ENCODE results near the gene ITGAD.
"Not testable (repeated sequence)": the region's sequence is repeated elsewhere in the genome, so short reads cannot be mapped to it uniquely, and the experiment has no call there.

Gene ITGAD

DNA sequence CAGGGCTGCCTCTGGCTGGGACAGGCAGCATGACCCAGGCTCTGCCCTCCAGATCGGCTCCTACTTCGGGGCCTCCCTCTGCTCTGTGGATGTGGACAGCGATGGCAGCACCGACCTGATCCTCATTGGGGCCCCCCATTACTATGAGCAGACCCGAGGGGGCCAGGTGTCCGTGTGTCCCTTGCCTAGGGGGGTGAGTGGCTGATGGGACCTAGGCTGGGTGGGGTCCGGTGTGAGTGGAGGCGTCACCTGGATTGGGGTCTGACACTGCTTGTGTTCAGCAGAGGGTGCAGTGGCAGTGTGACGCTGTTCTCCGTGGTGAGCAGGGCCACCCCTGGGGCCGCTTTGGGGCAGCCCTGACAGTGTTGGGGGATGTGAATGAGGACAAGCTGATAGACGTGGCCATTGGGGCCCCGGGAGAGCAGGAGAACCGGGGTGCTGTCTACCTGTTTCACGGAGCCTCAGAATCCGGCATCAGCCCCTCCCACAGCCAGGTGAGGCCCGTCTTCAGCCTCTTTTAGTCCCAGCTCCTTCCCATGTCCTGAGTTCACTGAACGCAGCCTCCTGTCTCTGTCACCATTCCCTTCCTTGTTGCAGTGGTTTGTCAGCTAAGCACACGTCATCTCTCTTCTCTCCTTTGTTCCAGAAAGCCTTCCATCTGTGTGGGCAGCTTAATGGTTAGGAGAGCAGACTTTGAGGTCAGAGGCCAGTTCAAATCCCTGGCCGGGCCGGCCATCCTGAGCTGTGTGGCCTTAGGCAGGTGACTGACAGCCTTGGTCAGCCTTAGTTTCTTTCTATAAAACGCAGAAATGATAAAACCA is 18.1 kb downstream of the ITGAD start:
- Histone ChIP-seq H3K9me3 (ENCODE audit: control insufficient read depth, insufficient read depth, low read length) (no peaks in the 10 kb centered on the region), H3K36me3 (ENCODE audit: control insufficient read depth, insufficient read depth, low read length) (no peaks in the 10 kb centered on the region), H3K27me3 (ENCODE audit: control insufficient read depth, insufficient read depth, low read length) (no peaks in the 10 kb centered on the region), H3K4me3 (ENCODE audit: low read depth, low read length) (no peak overlapping the region), H3K9ac (ENCODE audit: low read depth, low read length) (no peak overlapping the region), H3K4me1 (ENCODE audit: control insufficient read depth, insufficient read depth, low read length) (no peaks in the 10 kb centered on the region)

- H3K36me3 ChIP-seq (ENCODE audit: control insufficient read depth, insufficient read depth, low read length): no peaks in the 10 kb centered on the region
- no peak overlapping the region for H3K4me3 ChIP-seq (ENCODE audit: low read depth, low read length)
- H3K9me3 ChIP-seq (ENCODE audit: control insufficient read depth, insufficient read depth, low read length): no peaks in the 10 kb centered on the region
- H3K27me3 ChIP-seq (ENCODE audit: control insufficient read depth, insufficient read depth, low read length): no peaks in the 10 kb centered on the region
- H3K4me1 ChIP-seq (ENCODE audit: control insufficient read depth, insufficient read depth, low read length): no peaks in the 10 kb centered on the region
- H3K9ac ChIP-seq (ENCODE audit: low read depth, low read length): no peak overlapping the region
Measured at GRCh38 chr16:31412750-31413149, 19.6 kb downstream of the ITGAD start.

DNA sequence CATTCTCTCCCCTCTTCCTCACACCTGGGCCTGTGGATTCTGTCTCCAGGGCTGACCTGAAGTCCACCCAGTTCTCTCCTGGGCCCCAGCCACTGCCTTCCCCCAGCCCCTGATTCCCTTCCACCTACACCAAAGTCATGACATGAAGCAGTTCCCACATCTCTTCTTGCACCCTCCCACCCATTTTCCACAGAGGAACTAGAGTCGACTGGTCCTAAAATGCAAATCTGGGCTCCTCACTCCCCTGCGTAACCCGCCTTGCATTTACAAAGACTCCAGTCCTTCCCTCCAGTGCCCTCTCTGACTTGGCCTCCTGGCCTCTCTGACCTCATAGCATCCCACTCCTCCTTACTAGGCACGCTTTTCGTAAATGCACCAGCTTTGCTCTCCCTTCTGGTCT is 20.2 kb downstream of the ITGAD start:
- Histone ChIP-seq H3K36me3 (ENCODE audit: control insufficient read depth, insufficient read depth, low read length) (no peaks in the 10 kb centered on the region), H3K4me1 (ENCODE audit: control insufficient read depth, insufficient read depth, low read length) (no peaks in the 10 kb centered on the region), H3K4me3 (ENCODE audit: low read depth, low read length) (no peak overlapping the region), H3K9ac (ENCODE audit: low read depth, low read length) (no peak overlapping the region), H3K9me3 (ENCODE audit: control insufficient read depth, insufficient read depth, low read length) (no peaks in the 10 kb centered on the region), H3K27me3 (ENCODE audit: control insufficient read depth, insufficient read depth, low read length) (no peaks in the 10 kb centered on the region)

GRCh38 chr16:31413943-31414342 is 20.8 kb downstream of the ITGAD start:
- Histone ChIP-seq H3K4me1 (ENCODE audit: control insufficient read depth, insufficient read depth, low read length) (no peaks in the 10 kb centered on the region), H3K36me3 (ENCODE audit: control insufficient read depth, insufficient read depth, low read length) (no peaks in the 10 kb centered on the region), H3K9me3 (ENCODE audit: control insufficient read depth, insufficient read depth, low read length) (no peaks in the 10 kb centered on the region), H3K9ac (ENCODE audit: low read depth, low read length) (no peak overlapping the region), H3K4me3 (ENCODE audit: low read depth, low read length) (no peak overlapping the region), H3K27me3 (ENCODE audit: control insufficient read depth, insufficient read depth, low read length) (no peaks in the 10 kb centered on the region)

- Histone ChIP-seq H3K4me1 (ENCODE audit: control insufficient read depth, insufficient read depth, low read length) (no peaks in the 10 kb centered on the region), H3K36me3 (ENCODE audit: control insufficient read depth, insufficient read depth, low read length) (no peaks in the 10 kb centered on the region), H3K27me3 (ENCODE audit: control insufficient read depth, insufficient read depth, low read length) (no peaks in the 10 kb centered on the region), H3K9ac (ENCODE audit: low read depth, low read length) (no peak overlapping the region), H3K4me3 (ENCODE audit: low read depth, low read length) (no peak overlapping the region), H3K9me3 (ENCODE audit: control insufficient read depth, insufficient read depth, low read length) (no peaks in the 10 kb centered on the region)
Measured at GRCh38 chr16:31414706-31415105, 21.6 kb downstream of the ITGAD start.

GRCh38 chr16:31416371-31416770 is 23.2 kb downstream of the ITGAD start:
- Histone ChIP-seq H3K9me3 (ENCODE audit: control insufficient read depth, insufficient read depth, low read length) (no peaks in the 10 kb centered on the region), H3K36me3 (ENCODE audit: control insufficient read depth, insufficient read depth, low read length) (no peaks in the 10 kb centered on the region), H3K4me1 (ENCODE audit: control insufficient read depth, insufficient read depth, low read length) (no peaks in the 10 kb centered on the region), H3K27me3 (ENCODE audit: control insufficient read depth, insufficient read depth, low read length) (no peaks in the 10 kb centered on the region), H3K4me3 (ENCODE audit: low read depth, low read length) (no peak overlapping the region), H3K9ac (ENCODE audit: low read depth, low read length) (no peak overlapping the region)

GRCh38 chr16:31417036-31417435 is 23.9 kb downstream of the ITGAD start:
- not testable (repeated sequence) for H3K4me3 ChIP-seq (ENCODE audit: low read depth, low read length); H3K27me3 ChIP-seq (ENCODE audit: control insufficient read depth, insufficient read depth, low read length); H3K4me1 ChIP-seq (ENCODE audit: control insufficient read depth, insufficient read depth, low read length); H3K36me3 ChIP-seq (ENCODE audit: control insufficient read depth, insufficient read depth, low read length); H3K9me3 ChIP-seq (ENCODE audit: control insufficient read depth, insufficient read depth, low read length); H3K9ac ChIP-seq (ENCODE audit: low read depth, low read length)

DNA sequence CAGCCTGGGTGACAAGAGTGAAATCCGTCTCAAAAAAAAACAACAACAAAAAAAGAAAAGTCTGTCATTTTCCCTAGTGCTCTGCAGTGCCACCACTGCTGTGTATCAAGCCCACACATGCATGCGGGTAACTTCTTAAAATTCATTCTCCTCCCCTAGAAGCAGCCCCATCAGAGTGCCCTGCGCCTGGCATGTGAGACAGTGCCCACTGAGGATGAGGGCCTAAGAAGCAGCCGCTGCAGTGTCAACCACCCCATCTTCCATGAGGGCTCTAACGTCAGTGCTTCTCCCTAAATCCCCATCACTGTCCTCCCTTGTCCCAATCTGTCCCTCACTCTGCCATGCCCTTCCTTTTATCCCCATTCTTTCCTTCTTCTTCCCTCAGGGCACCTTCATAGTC is 24.8 kb downstream of the ITGAD start:
- Histone ChIP-seq H3K9me3 (ENCODE audit: control insufficient read depth, insufficient read depth, low read length) (no peaks in the 10 kb centered on the region), H3K9ac (ENCODE audit: low read depth, low read length) (no peak overlapping the region), H3K36me3 (ENCODE audit: control insufficient read depth, insufficient read depth, low read length) (no peaks in the 10 kb centered on the region), H3K4me3 (ENCODE audit: low read depth, low read length) (no peak overlapping the region), H3K4me1 (ENCODE audit: control insufficient read depth, insufficient read depth, low read length) (no peaks in the 10 kb centered on the region), H3K27me3 (ENCODE audit: control insufficient read depth, insufficient read depth, low read length) (peaks cover 6% of the 10 kb centered on the region)

DNA sequence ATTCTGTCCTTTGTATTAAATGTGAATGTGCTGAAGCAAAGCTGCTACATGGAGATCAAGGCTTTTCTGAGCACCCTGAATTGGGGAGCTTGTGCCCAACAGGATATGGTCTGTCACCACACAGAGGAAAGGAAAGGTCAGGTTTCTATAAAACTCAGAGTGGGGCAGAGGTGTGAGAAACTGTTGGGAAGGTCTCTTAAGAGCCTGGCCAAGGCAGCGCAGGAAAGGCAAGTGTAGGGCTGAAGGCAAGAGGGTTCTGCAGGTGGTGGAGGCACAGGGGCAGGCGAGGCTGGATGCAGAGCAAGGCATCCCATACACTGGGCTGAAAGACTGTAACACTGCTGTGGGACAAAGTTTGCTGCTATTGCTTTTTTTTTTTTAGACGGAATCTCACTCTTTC is 26.9 kb downstream of the ITGAD start:
- H3K9ac ChIP-seq (ENCODE audit: low read depth, low read length): no peak overlapping the region
- no peak overlapping the region for H3K4me3 ChIP-seq (ENCODE audit: low read depth, low read length)
- H3K4me1 ChIP-seq (ENCODE audit: control insufficient read depth, insufficient read depth, low read length): no peaks in the 10 kb centered on the region
- H3K27me3 ChIP-seq (ENCODE audit: control insufficient read depth, insufficient read depth, low read length): peaks cover 14% of the 10 kb centered on the region
- H3K9me3 ChIP-seq (ENCODE audit: control insufficient read depth, insufficient read depth, low read length): no peaks in the 10 kb centered on the region
- H3K36me3 ChIP-seq (ENCODE audit: control insufficient read depth, insufficient read depth, low read length): no peaks in the 10 kb centered on the region

DNA sequence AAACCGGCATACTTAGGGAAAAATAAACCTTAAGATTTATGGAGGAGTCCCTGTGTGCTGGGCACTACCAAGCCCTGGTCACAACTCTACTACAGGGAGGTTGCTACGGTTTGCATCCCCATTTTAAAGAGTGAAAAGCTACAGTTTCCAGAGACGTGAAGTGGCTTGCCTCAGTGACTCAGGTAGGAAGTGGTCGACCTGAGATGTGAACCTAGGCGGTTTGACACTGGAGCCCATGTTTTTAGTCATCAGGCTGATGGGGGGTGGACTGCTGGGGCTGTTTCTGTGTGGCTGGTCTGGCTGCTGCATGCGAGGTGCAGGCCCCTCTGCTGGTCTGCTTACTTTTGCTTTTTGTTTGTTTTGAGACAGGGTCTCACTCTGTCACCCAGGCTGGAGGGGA is 28.5 kb downstream of the ITGAD start:
- Histone ChIP-seq H3K9me3 (ENCODE audit: control insufficient read depth, insufficient read depth, low read length) (no peaks in the 10 kb centered on the region), H3K27me3 (ENCODE audit: control insufficient read depth, insufficient read depth, low read length) (peaks cover 21% of the 10 kb centered on the region), H3K36me3 (ENCODE audit: control insufficient read depth, insufficient read depth, low read length) (no peaks in the 10 kb centered on the region), H3K4me3 (ENCODE audit: low read depth, low read length) (no peak overlapping the region), H3K4me1 (ENCODE audit: control insufficient read depth, insufficient read depth, low read length) (no peaks in the 10 kb centered on the region), H3K9ac (ENCODE audit: low read depth, low read length) (no peak overlapping the region)

DNA sequence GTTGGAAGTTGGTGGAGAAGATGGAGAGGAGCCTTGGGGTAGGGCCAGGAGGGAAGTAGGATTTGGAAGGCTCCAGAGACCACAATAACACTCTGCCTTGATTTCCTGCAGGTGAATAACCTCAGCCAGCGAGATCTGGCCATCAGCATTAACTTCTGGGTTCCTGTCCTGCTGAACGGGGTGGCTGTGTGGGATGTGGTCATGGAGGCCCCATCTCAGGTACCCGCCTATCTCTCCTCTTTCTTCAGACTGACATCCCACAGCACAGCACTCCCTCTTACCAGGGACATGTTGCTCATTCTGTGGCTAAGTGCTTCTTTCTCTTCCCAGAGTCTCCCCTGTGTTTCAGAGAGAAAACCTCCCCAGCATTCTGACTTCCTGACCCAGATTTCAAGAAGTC is 30.1 kb downstream of the ITGAD start:
- Histone ChIP-seq H3K9ac (ENCODE audit: low read depth, low read length) (no peak overlapping the region), H3K4me3 (ENCODE audit: low read depth, low read length) (no peak overlapping the region), H3K27me3 (ENCODE audit: control insufficient read depth, insufficient read depth, low read length) (peaks cover 30% of the 10 kb centered on the region), H3K9me3 (ENCODE audit: control insufficient read depth, insufficient read depth, low read length) (peaks cover 4% of the 10 kb centered on the region), H3K4me1 (ENCODE audit: control insufficient read depth, insufficient read depth, low read length) (no peaks in the 10 kb centered on the region), H3K36me3 (ENCODE audit: control insufficient read depth, insufficient read depth, low read length) (no peaks in the 10 kb centered on the region)

GRCh38 chr16:31423801-31424200 is 30.7 kb downstream of the ITGAD start:
- Histone ChIP-seq H3K9ac (ENCODE audit: low read depth, low read length) (no peak overlapping the region), H3K27me3 (ENCODE audit: control insufficient read depth, insufficient read depth, low read length) (peaks cover 36% of the 10 kb centered on the region), H3K4me1 (ENCODE audit: control insufficient read depth, insufficient read depth, low read length) (no peaks in the 10 kb centered on the region), H3K4me3 (ENCODE audit: low read depth, low read length) (no peak overlapping the region), H3K36me3 (ENCODE audit: control insufficient read depth, insufficient read depth, low read length) (no peaks in the 10 kb centered on the region), H3K9me3 (ENCODE audit: control insufficient read depth, insufficient read depth, low read length) (peaks cover 4% of the 10 kb centered on the region)
